IMR-90 (cell line): ENCODE results near the gene IRAK1. TPM values are rescaled to one million over a fixed set of nuclear protein-coding genes. Genes with fewer than 3 reads are reported as not detected.

Experiments
- ATAC-seq: fragments of 200-7000 bp; cut with Tn5 transposase; 2 replicates; pipeline ENCODE4 v1.9.1; 2020; ENCODE audit warnings: low read depth, mild to moderate bottlenecking, moderate library complexity
- BruUV-seq: library from RNA; stranded (reverse); fragments of 400-500 nt; replicated peaks from 2 replicates; lab custom pipeline; 2021; lab: Mats Ljungman, UMichigan
- CTCF ChIA-PET: fragments of 300-600 bp; formaldehyde crosslinking; extraction: SDS; loops from one replicate; lab custom pipeline; 2021; ENCODE audit warnings: antibody characterized with exemption; lab: Yijun Ruan, JAX
- POLR2A ChIA-PET: fragments of 300-600 bp; sonication (Branson Sonifier 250); formaldehyde crosslinking; loops from one replicate; lab custom pipeline; 2022; ENCODE audit warnings: antibody characterized with exemption; ENCODE audit not compliant: unreplicated experiment; lab: Charles Lee
- DNase-seq: peaks from one replicate; pipeline ENCODE4 v3.0.0; 2013
- H2AFZ ChIP-seq: replicated peaks from 2 replicates; pipeline ENCODE3; 2013; ENCODE audit warnings: low read length, mild to moderate bottlenecking; ENCODE audit not compliant: poor library complexity
- H2AK5ac ChIP-seq: 2 replicates; pipeline ENCODE4 v1.6.1; 2013; ENCODE audit warnings: low read depth, low read length, inconsistent platforms
- H2AK9ac ChIP-seq: replicated peaks from 2 replicates; pipeline ENCODE3; 2013; ENCODE audit warnings: mild to moderate bottlenecking, low read depth, low read length, moderate library complexity; ENCODE audit not compliant: poor library complexity
- H2BK120ac ChIP-seq: 2 replicates; pipeline ENCODE4 v1.6.1; 2013; ENCODE audit warnings: low read depth, low read length, inconsistent platforms
- H2BK15ac ChIP-seq: 3 replicates; pipeline ENCODE4 v1.6.1; 2013; ENCODE audit warnings: low read depth, low read length, inconsistent platforms
- H2BK20ac ChIP-seq: 2 replicates; pipeline ENCODE4 v1.6.1; 2013; ENCODE audit warnings: low read depth, mild to moderate bottlenecking, inconsistent platforms, low read length, moderate library complexity
- H2BK5ac ChIP-seq: 2 replicates; pipeline ENCODE4 v1.6.1; 2013; ENCODE audit warnings: mild to moderate bottlenecking, low read depth, low read length, inconsistent platforms; ENCODE audit not compliant: poor library complexity, severe bottlenecking
- H3K14ac ChIP-seq: replicated peaks from 2 replicates; pipeline ENCODE4 v1.6.1; 2013; ENCODE audit warnings: low read depth, low read length, inconsistent platforms
- H3K18ac ChIP-seq: 2 replicates; pipeline ENCODE4 v1.6.1; 2013; ENCODE audit warnings: low read depth, low read length, control low read depth
- H3K23ac ChIP-seq: 2 replicates; pipeline ENCODE4 v1.6.1; 2013; ENCODE audit warnings: low read depth, low read length, inconsistent platforms
- H3K27ac ChIP-seq: 2 replicates; pipeline ENCODE4 v1.5.1; 2013; ENCODE audit warnings: mild to moderate bottlenecking, control low read depth, low read length; ENCODE audit not compliant: insufficient read depth
- H3K27me3 ChIP-seq: 2 replicates; pipeline ENCODE4 v1.6.1; 2013; ENCODE audit warnings: low read length; ENCODE audit not compliant: control insufficient read depth, insufficient read depth
- H3K36me3 ChIP-seq: 2 replicates; pipeline ENCODE4 v1.6.1; 2013; ENCODE audit warnings: low read length, mixed read lengths; ENCODE audit not compliant: control insufficient read depth, insufficient read depth
- H3K4ac ChIP-seq: 2 replicates; pipeline ENCODE4 v1.6.1; 2013; ENCODE audit warnings: low read depth, low read length, inconsistent platforms
- H3K4me1 ChIP-seq: 2 replicates; pipeline ENCODE4 v1.6.1; 2013; ENCODE audit warnings: low read length, mixed read lengths; ENCODE audit not compliant: control insufficient read depth, insufficient read depth
- H3K4me2 ChIP-seq: 2 replicates; pipeline ENCODE4 v1.6.1; 2013; ENCODE audit warnings: low read depth, mild to moderate bottlenecking, control low read depth, low read length, moderate library complexity
- H3K4me3 ChIP-seq: 2 replicates; pipeline ENCODE4 v1.5.1; 2013; ENCODE audit warnings: low read depth, mild to moderate bottlenecking, control low read depth, low read length, moderate library complexity; ENCODE audit not compliant: insufficient read depth
- H3K56ac ChIP-seq: 2 replicates; pipeline ENCODE4 v1.6.1; 2013; ENCODE audit warnings: low read length, inconsistent platforms; ENCODE audit not compliant: insufficient read depth; ENCODE audit errors: extremely low read depth
- H3K79me1 ChIP-seq, 2 experiments: 2 replicates each; pipeline ENCODE4 v1.6.1; 2013; ENCODE audit warnings: low read length in 2 of 2, inconsistent platforms in 1 of 2, low read depth in 1 of 2
- H3K9ac ChIP-seq: 2 replicates; pipeline ENCODE4 v1.6.1; 2013; ENCODE audit warnings: low read depth, low read length, control low read depth
- H3K9me1 ChIP-seq: 2 replicates; pipeline ENCODE4 v1.6.1; 2013; ENCODE audit warnings: low read length, inconsistent platforms; ENCODE audit not compliant: insufficient read depth
- H3K9me3 ChIP-seq: 2 replicates; pipeline ENCODE4 v1.6.1; 2013; ENCODE audit warnings: low read length; ENCODE audit not compliant: control insufficient read depth, insufficient read depth
- H4K20me1 ChIP-seq: 2 replicates; pipeline ENCODE4 v1.6.1; 2013; ENCODE audit warnings: low read length, inconsistent platforms; ENCODE audit not compliant: insufficient read depth
- H4K5ac ChIP-seq: 2 replicates; pipeline ENCODE4 v1.6.1; 2013; ENCODE audit warnings: mild to moderate bottlenecking, low read depth, low read length, control low read depth
- H4K8ac ChIP-seq, 2 experiments: 2 replicates each; pipeline ENCODE4 v1.6.1; 2013; ENCODE audit warnings: low read depth in 2 of 2, low read length in 2 of 2, control low read depth in 1 of 2, inconsistent platforms in 1 of 2
- H4K91ac ChIP-seq: 2 replicates; pipeline ENCODE4 v1.6.1; 2013; ENCODE audit warnings: low read depth, low read length, inconsistent platforms; ENCODE audit not compliant: insufficient read depth
- BHLHE40 ChIP-seq: fragments of 150-350 bp; IDR thresholded peaks from 2 replicates; pipeline ENCODE4 v1.6.1; 2016; ENCODE audit warnings: mild to moderate bottlenecking, low read depth, low read length
- CEBPB ChIP-seq: IDR thresholded peaks from 2 replicates; pipeline ENCODE4 v1.6.1; 2012; ENCODE audit warnings: low read depth, low read length, improper control_type of control experiment
- CHD1 ChIP-seq: IDR thresholded peaks from 2 replicates; pipeline ENCODE4 v1.6.1; 2012; ENCODE audit warnings: low read depth, low read length, improper control_type of control experiment
- ELK1 ChIP-seq: fragments of 150-350 bp; IDR thresholded peaks from 2 replicates; pipeline ENCODE4 v1.6.1; 2016; ENCODE audit warnings: low read depth, mild to moderate bottlenecking, low read length, moderate library complexity, borderline replicate concordance
- FOS ChIP-seq: fragments of 150-350 bp; IDR thresholded peaks from 2 replicates; pipeline ENCODE4 v1.6.1; 2016; ENCODE audit warnings: low read depth, low read length
- MAFK ChIP-seq: IDR thresholded peaks from 2 replicates; pipeline ENCODE4 v1.6.1; 2012; ENCODE audit warnings: low read depth, low read length, improper control_type of control experiment
- MAZ ChIP-seq: IDR thresholded peaks from 2 replicates; pipeline ENCODE4 v1.6.1; 2012; ENCODE audit warnings: low read depth, mild to moderate bottlenecking, low read length, improper control_type of control experiment, moderate library complexity, borderline replicate concordance
- MXI1 ChIP-seq: IDR thresholded peaks from 2 replicates; pipeline ENCODE4 v1.6.1; 2012; ENCODE audit warnings: low read depth, mild to moderate bottlenecking, low read length, moderate library complexity, borderline replicate concordance
- NFE2L2 ChIP-seq: fragments of 150-350 bp; IDR thresholded peaks from 2 replicates; pipeline ENCODE4 v1.6.1; 2016; ENCODE audit warnings: low read depth, mild to moderate bottlenecking, low read length
- POLR2A ChIP-seq: IDR thresholded peaks from 2 replicates; pipeline ENCODE4 v1.6.1; 2012; ENCODE audit warnings: mild to moderate bottlenecking, low read depth, low read length
- RAD21 ChIP-seq: IDR thresholded peaks from 2 replicates; pipeline ENCODE4 v1.6.1; 2012; ENCODE audit warnings: low read length, improper control_type of control experiment
- RFX5 ChIP-seq: IDR thresholded peaks from 2 replicates; pipeline ENCODE4 v1.8.0; 2012; ENCODE audit warnings: low read depth, mild to moderate bottlenecking, low read length, moderate library complexity
- SMC3 ChIP-seq: fragments of 150-350 bp; IDR thresholded peaks from 2 replicates; pipeline ENCODE4 v1.6.1; 2016; ENCODE audit warnings: low read depth, mild to moderate bottlenecking, antibody characterized with exemption, low read length, moderate library complexity
- USF2 ChIP-seq: fragments of 150-350 bp; IDR thresholded peaks from 2 replicates; pipeline ENCODE4 v1.6.1; 2017; ENCODE audit warnings: mild to moderate bottlenecking, antibody characterized with exemption, low read length, low read depth
- WGBS, 2 experiments: methylation state at CpG; one replicate each; pipeline versions ENCODE4 v1.1.5 to v1.1.7; 2013; ENCODE audit warnings: missing lambda C conversion rate in 2 of 2; ENCODE audit not compliant: insufficient read length in 1 of 2; ENCODE audit errors: extremely low coverage in 2 of 2; 5-methylcytosine and 5-hydroxymethylcytosine counted together
- dilution Hi-C: fragments of 300-500 bp; cut with HindIII; formaldehyde crosslinking; loops from one replicate; pipeline ENCODE4 v1.14.3; 2018; ENCODE audit warnings: low sequenced_read_pairs; ENCODE audit not compliant: unreplicated experiment
- in situ Hi-C: fragments of 300-500 bp; cut with MboI; formaldehyde crosslinking; loops from 3 replicates; pipeline ENCODE4 v1.14.3; 2019; ENCODE audit warnings: low sequenced_read_pairs, inconsistent platforms, mixed read lengths
- intact Hi-C: fragments of 100-400 bp; cut with micrococcal nuclease; formaldehyde crosslinking; loops from 2 replicates; pipeline ENCODE4 v1.10.0; 2022
- polyA plus RNA-seq, 3 experiments: library from polyadenylated mRNA; depleted of rRNA; stranded (reverse); fragments of >200 nt; gene quantifications; 2 replicates each; pipeline ENCODE4 v1.2.3, GENCODE V29; 2012; ENCODE audit warnings: low replicate concordance in 1 of 3
- total RNA-seq: library from RNA; depleted of rRNA; stranded (reverse); fragments of >200 nt; gene quantifications from 2 replicates; pipeline ENCODE4 v1.2.3, GENCODE V29; 2012

Gene IRAK1
- total and polyA plus RNA-seq, 2 of the 4 experiments (the other 2 are of a cell fraction), result 33.3 to 50.2 TPM

- Histone ChIP-seq H4K20me1 (peaks cover 26% of the 10 kb centered on the region), H2AK5ac (no peak overlapping the region), H3K79me1 (peaks cover 18 to 34% of the 10 kb centered on the region in 2 experiments; a peak in 3 of 4 replicates), H3K9ac (no peak overlapping the region), H2AFZ (no peak overlapping the region), H3K23ac (no peak overlapping the region), H3K27ac (no peak overlapping the region), H2BK5ac (no peak overlapping the region), H3K27me3 (no peaks in the 10 kb centered on the region), H3K9me1 (peaks cover 8% of the 10 kb centered on the region; the same call in 1 of the 2 replicates), H4K8ac (no peak overlapping the region), H2BK120ac (no peak overlapping the region), H3K9me3 (no peaks in the 10 kb centered on the region), H3K4me1 (peaks cover 3% of the 10 kb centered on the region), H2AK9ac (no peak overlapping the region), H3K4ac (no peak overlapping the region), H2BK15ac (no peak overlapping the region), H2BK20ac (no peak overlapping the region), H3K4me3 (no peak overlapping the region), H3K36me3 (peaks cover 16% of the 10 kb centered on the region), H4K5ac (no peak overlapping the region), H3K56ac (no peak overlapping the region), H3K18ac (no peak overlapping the region), H4K91ac (no peak overlapping the region), H3K14ac (no peak overlapping the region), H3K4me2 (no peak overlapping the region)
- TF ChIP-seq MXI1 (no peak), NFE2L2 (no peak), POLR2A (no peak), ELK1 (no peak), RAD21 (no peak), SMC3 (no peak), MAZ (no peak), FOS (no peak), CHD1 (no peak), MAFK (no peak), CEBPB (no peak), USF2 (no peak), RFX5 (no peak), BHLHE40 (no peak)
- ATAC-seq (no peak), DNase-seq (no peak)
- dilution Hi-C loops (no loop called here), in situ Hi-C loops (no loop called here), intact Hi-C loops (no loop called here)
- POLR2A ChIA-PET, result no interaction called here
- CTCF ChIA-PET, result no interaction called here
- WGBS, 2 experiments, result no CpG with 5 or more reads among the region's 11 CpGs
- BruUV-seq, result no TSS peak
These were observed 12.5 kb upstream of the IRAK1 start for GRCh38 chrX:154032160-154032559.
